Neural progenitor cell (in vitro differentiated cells): ENCODE results near the gene LRBA.

ENCODE experiments used
- CTCF ChIP-seq: fragments of 200-600 bp; sonication (generic); IDR thresholded peaks from 2 replicates; pipeline ENCODE4 v1.5.1; 2017; ENCODE audit warnings: antibody characterized with exemption, mild to moderate bottlenecking
- EZH2 ChIP-seq: fragments of 200-600 bp; sonication (generic); IDR thresholded peaks from 2 replicates; pipeline ENCODE4 v1.6.1; 2017; ENCODE audit warnings: antibody characterized with exemption, mild to moderate bottlenecking, moderate library complexity
- EZH2phosphoT487 ChIP-seq: fragments of 200-600 bp; sonication (generic); IDR thresholded peaks from 2 replicates; pipeline ENCODE4 v1.6.1; 2017; ENCODE audit warnings: antibody characterized with exemption

- no peak for TF ChIP-seq CTCF
- TF ChIP-seq EZH2 = no peak
- TF ChIP-seq EZH2phosphoT487 = no peak
These were observed 731.4 kb downstream of the LRBA start for GRCh38 chr4:150283689-150284088.
